A549 (cell line): ENCODE results near the gene C5AR1. TPM values are rescaled to one million over a fixed set of nuclear protein-coding genes. Genes with fewer than 3 reads are reported as not detected.

Experiments
- ATAC-seq, 2 experiments: fragments of 200-7000 bp in 1 of 2; fragments of >200 bp in 1 of 2; cut with Nextera tagmentation in 1 of 2; cut with Tn5 transposase in 1 of 2; 3 replicates each; pipeline versions ENCODE4 v1.8.0 to v1.9.1; 2018 to 2020; ENCODE audit warnings: mild to moderate bottlenecking in 1 of 2, moderate library complexity in 1 of 2
- CTCF ChIA-PET: fragments of 300-600 bp; sonication (Branson Sonifier 250); formaldehyde crosslinking; extraction: SDS; loops from one replicate; lab custom pipeline; 2021; ENCODE audit warnings: antibody characterized with exemption, inconsistent platforms; lab: Yijun Ruan, JAX
- POLR2A ChIA-PET: fragments of 350-600 bp; formaldehyde crosslinking; extraction: SDS; loops from one replicate; lab custom pipeline; 2021; ENCODE audit warnings: antibody characterized with exemption, inconsistent platforms; lab: Yijun Ruan, JAX
- DNase-seq, 2 experiments: peaks; one replicate each; pipeline versions ENCODE4 v3.0.0 to v3.0.0-alpha.2; 2011 to 2016; ENCODE audit warnings: low read depth in 1 of 2, low spot score in 1 of 2
- FAIRE-seq: peaks from 2 replicates; lab custom pipeline; 2011; peaks lifted over from hg19 to GRCh38; lab: Jason Lieb, UNC
- H3K27ac ChIP-seq, 2 experiments: fragments of >200 bp; sonication (Bioruptor Twin); formaldehyde crosslinking; 3 replicates each; pipeline ENCODE4 v1.5.1; 2016 to 2017
- H3K4me1 ChIP-seq: fragments of >200 bp; sonication (Bioruptor Twin); formaldehyde crosslinking; 3 replicates; pipeline ENCODE4 v1.6.1; 2016
- H3K4me2 ChIP-seq: fragments of >200 bp; sonication (Bioruptor Twin); formaldehyde crosslinking; 3 replicates; pipeline ENCODE4 v1.6.1; 2016
- H3K4me3 ChIP-seq: fragments of >200 bp; sonication (Bioruptor Twin); formaldehyde crosslinking; 3 replicates; pipeline ENCODE4 v1.5.1; 2016
- H3K9me3 ChIP-seq: fragments of >200 bp; sonication (Bioruptor Twin); formaldehyde crosslinking; 3 replicates; pipeline ENCODE4 v1.6.1; 2016
- BHLHE40 ChIP-seq: IDR thresholded peaks from 2 replicates; pipeline ENCODE4 v1.6.1; 2012; ENCODE audit warnings: low read depth, low read length, inconsistent platforms
- EHMT2 ChIP-seq: fragments of 200-600 bp; sonication (generic); IDR thresholded peaks from 2 replicates; pipeline ENCODE4 v1.6.1; 2016; ENCODE audit warnings: antibody characterized with exemption, low read depth, mild to moderate bottlenecking, moderate library complexity
- FOSL2 ChIP-seq, 2 experiments: fragments of 450-650 bp in 1 of 2; fragments of >200 bp in 1 of 2; sonication (Bioruptor Twin) in 1 of 2; formaldehyde crosslinking; IDR thresholded peaks; 2 replicates each; pipeline versions ENCODE4 v1.5.0 to v1.6.1; 2016 to 2020; ENCODE audit warnings: mild to moderate bottlenecking in 1 of 2, moderate library complexity in 1 of 2
- HOXB13 ChIP-seq: fragments of 250-450 bp; sonication (Bioruptor Pico); IDR thresholded peaks from 2 replicates; pipeline ENCODE4 v1.5.0; 2020; ENCODE audit warnings: low read depth, mild to moderate bottlenecking, moderate library complexity
- JUN ChIP-seq, 2 experiments: fragments of >200 bp; sonication (Bioruptor Twin); formaldehyde crosslinking; IDR thresholded peaks; 2 replicates in 1 of 2; 3 replicates in 1 of 2; pipeline ENCODE4 v1.6.1; 2016 to 2017
- KDM1A ChIP-seq: fragments of 200-600 bp; sonication (generic); IDR thresholded peaks from 2 replicates; pipeline ENCODE4 v1.6.1; 2016; ENCODE audit warnings: low read depth, mild to moderate bottlenecking
- KDM5A ChIP-seq: fragments of 200-600 bp; sonication (generic); IDR thresholded peaks from 2 replicates; pipeline ENCODE4 v1.6.1; 2016; ENCODE audit warnings: antibody characterized with exemption, mild to moderate bottlenecking
- MAZ ChIP-seq: fragments of 150-350 bp; IDR thresholded peaks from 2 replicates; pipeline ENCODE4 v1.6.1; 2014; ENCODE audit warnings: antibody characterized with exemption, low read depth, low read length, borderline replicate concordance
- MYC ChIP-seq: IDR thresholded peaks from 2 replicates; pipeline ENCODE4 v1.6.1; 2012; ENCODE audit warnings: mild to moderate bottlenecking, inconsistent platforms, low read length, improper control_type of control experiment, borderline replicate concordance
- PHF8 ChIP-seq: fragments of 200-600 bp; sonication (generic); IDR thresholded peaks from 2 replicates; pipeline ENCODE4 v1.6.1; 2016; ENCODE audit warnings: low read depth, mild to moderate bottlenecking, antibody characterized with exemption, moderate library complexity, borderline replicate concordance
- POLR2A ChIP-seq: IDR thresholded peaks from 2 replicates; pipeline ENCODE4 v1.6.1; 2012; ENCODE audit warnings: mild to moderate bottlenecking, low read length
- RCOR1 ChIP-seq: fragments of 150-350 bp; IDR thresholded peaks from 2 replicates; pipeline ENCODE4 v1.6.1; 2014; ENCODE audit warnings: antibody characterized with exemption, low read length, low read depth
- RFX5 ChIP-seq: fragments of 450-650 bp; IDR thresholded peaks from 2 replicates; pipeline ENCODE4 v1.7.1; 2014; ENCODE audit warnings: antibody characterized with exemption, mild to moderate bottlenecking, moderate library complexity
- SREBF2 ChIP-seq: fragments of 450-650 bp; IDR thresholded peaks from 2 replicates; pipeline ENCODE4 v1.6.1; 2014; ENCODE audit warnings: mild to moderate bottlenecking, moderate library complexity
- WGBS: methylation state at CpG from one replicate; pipeline ENCODE4 v1.1.6; 2017; ENCODE audit errors: missing lambda C conversion rate; 5-methylcytosine and 5-hydroxymethylcytosine counted together
- polyA plus RNA-seq, 4 experiments: library from polyadenylated mRNA; depleted of rRNA in 3 of 4; stranded (reverse); fragments of >200 nt; fragmentation: RNase III in 1 of 4; extraction: RNeasy Plus Mini Kit Qiagen cat#74134 plus additional on column Dnase treatment in 1 of 4; gene quantifications; 2 replicates in 3 of 4; 3 replicates in 1 of 4; pipeline ENCODE4 v1.2.3, GENCODE V29; 2011 to 2017
- TF ChIP-seq, protein P1 (sequence below): IDR thresholded peaks from 2 replicates; pipeline ENCODE4 v1.6.1; 2012
- TF ChIP-seq, protein P2 (sequence below): fragments of 150-350 bp; IDR thresholded peaks from 2 replicates; pipeline ENCODE4 v1.6.1; 2014; ENCODE audit warnings: low read depth, mild to moderate bottlenecking, low read length
- TF ChIP-seq, protein P3 (sequence below): fragments of 250-450 bp; sonication (Bioruptor Pico); IDR thresholded peaks from 2 replicates; pipeline ENCODE4 v1.5.0; 2020; ENCODE audit warnings: low read depth, mild to moderate bottlenecking, moderate library complexity
- TF ChIP-seq, protein P4 (sequence below): IDR thresholded peaks from 2 replicates; pipeline ENCODE4 v1.6.1; 2012; ENCODE audit warnings: low read depth, borderline replicate concordance
- TF ChIP-seq, protein P5 (sequence below): fragments of 250-450 bp; sonication (Bioruptor Pico); IDR thresholded peaks from 2 replicates; pipeline ENCODE4 v1.5.0; 2021; ENCODE audit warnings: mild to moderate bottlenecking, moderate library complexity, borderline replicate concordance
- TF ChIP-seq, protein P6 (sequence below): fragments of 450-650 bp; IDR thresholded peaks from 2 replicates; pipeline ENCODE4 v1.6.1; 2014; ENCODE audit warnings: antibody characterized with exemption

Gene C5AR1
- polyA plus RNA-seq, 2 of the 4 experiments (the other 2 are of a cell fraction), result 1.6 to 3.4 TPM

DNA sequence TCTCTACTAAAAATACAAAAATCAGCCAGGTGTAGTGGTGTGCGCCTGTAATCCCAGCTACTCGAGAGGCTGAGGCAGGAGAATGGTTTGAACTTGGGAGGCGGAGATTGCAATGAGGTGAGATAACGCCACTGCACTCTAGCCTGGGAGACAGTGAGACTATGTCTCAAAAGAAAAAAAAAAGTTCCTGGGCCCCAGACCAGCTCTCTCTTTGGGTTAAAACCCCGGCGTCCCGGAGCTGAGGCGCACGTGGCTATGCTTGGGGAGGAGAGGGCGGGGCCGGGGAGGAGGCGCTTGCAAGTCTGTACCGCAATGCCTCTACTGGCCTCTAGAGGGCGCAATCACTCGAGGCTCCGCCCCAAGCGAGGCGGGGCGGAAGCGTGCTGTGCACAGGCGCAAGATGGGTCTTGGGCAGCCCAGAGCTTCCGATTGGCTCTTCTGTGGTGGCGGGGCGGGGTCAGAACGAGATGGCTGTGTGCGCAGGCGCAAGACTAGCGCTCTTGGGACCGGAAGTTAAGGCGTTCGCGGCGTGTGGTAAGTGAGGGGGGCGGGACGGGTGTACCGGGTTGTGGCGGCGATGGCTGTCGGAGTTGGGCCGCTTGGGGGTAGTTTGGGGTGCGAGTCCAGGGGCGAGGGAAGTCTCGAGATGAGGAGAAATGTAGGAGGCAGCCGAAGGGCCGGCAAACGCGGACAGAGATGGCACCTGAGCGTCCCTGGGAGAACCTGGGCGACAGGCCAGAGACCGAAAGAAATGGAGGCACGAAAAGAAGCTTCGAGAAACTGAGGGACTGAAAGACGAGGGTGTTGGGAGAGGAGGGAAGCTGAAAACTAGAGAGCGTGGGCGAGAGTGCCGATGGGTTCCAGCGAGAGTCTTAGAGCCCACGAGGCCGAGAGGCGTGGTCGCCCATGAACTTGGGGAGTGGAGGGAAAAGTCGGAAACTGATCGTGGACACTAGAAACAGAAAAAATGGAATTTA, 39.4 kb downstream of the C5AR1 start, which contains the start of gene DHX34 (continued):
- TF ChIP-seq PHF8 (peak; percentile 87), MYC (peak; percentile 96), SREBF2 (no peak), JUN (IDR thresholded peaks at IDR 0.05) (peak; percentile 80 to 92; a peak in 3 of 5 replicates), BHLHE40 (peak; percentile 63), EHMT2 (no peak), MAZ (peak; percentile 72)
- TF ChIP-seq, protein P1, sequence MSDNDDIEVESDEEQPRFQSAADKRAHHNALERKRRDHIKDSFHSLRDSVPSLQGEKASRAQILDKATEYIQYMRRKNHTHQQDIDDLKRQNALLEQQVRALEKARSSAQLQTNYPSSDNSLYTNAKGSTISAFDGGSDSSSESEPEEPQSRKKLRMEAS, result peak; percentile 99
- TF ChIP-seq, protein P2, sequence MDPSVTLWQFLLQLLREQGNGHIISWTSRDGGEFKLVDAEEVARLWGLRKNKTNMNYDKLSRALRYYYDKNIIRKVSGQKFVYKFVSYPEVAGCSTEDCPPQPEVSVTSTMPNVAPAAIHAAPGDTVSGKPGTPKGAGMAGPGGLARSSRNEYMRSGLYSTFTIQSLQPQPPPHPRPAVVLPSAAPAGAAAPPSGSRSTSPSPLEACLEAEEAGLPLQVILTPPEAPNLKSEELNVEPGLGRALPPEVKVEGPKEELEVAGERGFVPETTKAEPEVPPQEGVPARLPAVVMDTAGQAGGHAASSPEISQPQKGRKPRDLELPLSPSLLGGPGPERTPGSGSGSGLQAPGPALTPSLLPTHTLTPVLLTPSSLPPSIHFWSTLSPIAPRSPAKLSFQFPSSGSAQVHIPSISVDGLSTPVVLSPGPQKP, result peak; percentile 84; the same call in 1 of the 2 replicates
- TF ChIP-seq, protein P3, sequence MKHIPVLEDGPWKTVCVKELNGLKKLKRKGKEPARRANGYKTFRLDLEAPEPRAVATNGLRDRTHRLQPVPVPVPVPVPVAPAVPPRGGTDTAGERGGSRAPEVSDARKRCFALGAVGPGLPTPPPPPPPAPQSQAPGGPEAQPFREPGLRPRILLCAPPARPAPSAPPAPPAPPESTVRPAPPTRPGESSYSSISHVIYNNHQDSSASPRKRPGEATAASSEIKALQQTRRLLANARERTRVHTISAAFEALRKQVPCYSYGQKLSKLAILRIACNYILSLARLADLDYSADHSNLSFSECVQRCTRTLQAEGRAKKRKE, result no peak
- TF ChIP-seq, protein P4, sequence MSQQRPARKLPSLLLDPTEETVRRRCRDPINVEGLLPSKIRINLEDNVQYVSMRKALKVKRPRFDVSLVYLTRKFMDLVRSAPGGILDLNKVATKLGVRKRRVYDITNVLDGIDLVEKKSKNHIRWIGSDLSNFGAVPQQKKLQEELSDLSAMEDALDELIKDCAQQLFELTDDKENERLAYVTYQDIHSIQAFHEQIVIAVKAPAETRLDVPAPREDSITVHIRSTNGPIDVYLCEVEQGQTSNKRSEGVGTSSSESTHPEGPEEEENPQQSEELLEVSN, result peak; percentile 91

DNA sequence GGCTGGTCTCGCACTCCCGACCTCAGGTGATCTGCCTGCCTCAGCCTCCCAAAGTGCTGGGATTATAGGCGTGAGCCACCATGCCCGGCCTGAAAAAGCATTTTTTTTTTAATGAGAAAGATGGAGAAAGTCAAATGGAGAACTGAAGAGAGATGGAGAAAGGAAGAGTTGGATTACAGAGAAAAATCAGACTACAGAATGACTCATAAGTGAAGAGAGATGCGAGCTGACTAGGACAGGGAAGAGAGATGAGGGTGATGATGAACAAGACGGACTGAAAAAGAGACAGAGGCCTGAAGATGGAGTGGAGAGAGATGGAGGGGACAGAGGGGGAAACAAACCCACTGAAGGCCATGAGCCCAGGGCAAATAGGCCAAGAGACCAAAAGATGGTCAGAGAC, 41.0 kb downstream of the C5AR1 start:
- DNase-seq, result no peak
- Histone ChIP-seq H3K4me3 (0 out of 3 replicates have a peak overlapping the region, but pooled peaks have one; percentile 74), H3K27ac (no peak overlapping the region)
- TF ChIP-seq POLR2A (no peak), FOSL2 (IDR thresholded peaks at IDR 0.05) (no peak), FOSL2 (CRISPR knock-in tag; IDR thresholded peaks at IDR 0.05) (peak; percentile 21; the same call in 1 of the 2 replicates), KDM1A (no peak), JUN (IDR thresholded peaks at IDR 0.05) (0 out of 5 replicates have a peak, but pooled peaks of 1 of the 2 experiments have one; percentile 10), HOXB13 (no peak)
- TF ChIP-seq, protein P5, sequence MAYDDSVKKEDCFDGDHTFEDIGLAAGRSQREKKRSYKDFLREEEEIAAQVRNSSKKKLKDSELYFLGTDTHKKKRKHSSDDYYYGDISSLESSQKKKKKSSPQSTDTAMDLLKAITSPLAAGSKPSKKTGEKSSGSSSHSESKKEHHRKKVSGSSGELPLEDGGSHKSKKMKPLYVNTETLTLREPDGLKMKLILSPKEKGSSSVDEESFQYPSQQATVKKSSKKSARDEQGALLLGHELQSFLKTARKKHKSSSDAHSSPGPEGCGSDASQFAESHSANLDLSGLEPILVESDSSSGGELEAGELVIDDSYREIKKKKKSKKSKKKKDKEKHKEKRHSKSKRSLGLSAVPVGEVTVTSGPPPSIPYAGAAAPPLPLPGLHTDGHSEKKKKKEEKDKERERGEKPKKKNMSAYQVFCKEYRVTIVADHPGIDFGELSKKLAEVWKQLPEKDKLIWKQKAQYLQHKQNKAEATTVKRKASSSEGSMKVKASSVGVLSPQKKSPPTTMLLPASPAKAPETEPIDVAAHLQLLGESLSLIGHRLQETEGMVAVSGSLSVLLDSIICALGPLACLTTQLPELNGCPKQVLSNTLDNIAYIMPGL (CRISPR knock-in tag), result no peak
- TF ChIP-seq, all 56 proteins: peak for 2
- no peak for ATAC-seq
- Histone ChIP-seq H3K4me2 (peak overlapping the region; percentile 74), H3K9me3 (no peaks in the 10 kb centered on the region), H3K4me1 (peaks cover 22% of the 10 kb centered on the region)
- no peak for FAIRE-seq
- WGBS, result 85% methylated on average over 6 of the region's 6 CpGs
- ChIA-PET POLR2A (no interaction called here), CTCF (interaction anchor here (0.6 to 7.0 kb wide), 11 partner anchors 11 to 349 kb away, joined by 3 to 117 read pairs (median 32); partner anchors contain the start of gene C5AR2)

DNA sequence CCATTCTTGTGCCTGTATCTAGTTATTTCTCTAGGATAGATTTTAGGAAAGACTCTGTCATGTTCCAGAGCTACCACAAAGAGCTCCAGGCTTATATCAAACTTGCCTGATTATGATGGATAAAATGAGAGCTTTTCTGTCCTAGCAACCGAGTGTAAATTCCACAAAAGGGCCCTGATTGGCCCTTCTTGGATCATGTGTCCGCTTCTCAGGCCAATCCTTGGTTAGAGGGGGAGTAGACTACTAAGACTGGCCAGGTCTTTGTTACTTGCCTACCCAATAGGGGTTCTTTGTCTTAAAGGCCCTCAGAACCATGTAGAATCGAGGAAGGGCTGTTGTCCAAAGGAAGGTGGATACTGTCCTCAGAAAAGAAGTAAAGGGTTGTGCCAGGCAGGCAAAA, 41.9 kb downstream of the C5AR1 start:
- peak overlapping the region; percentile 74 for H3K4me2 ChIP-seq
- POLR2A ChIA-PET, result no interaction called here
- peaks cover 22% of the 10 kb centered on the region for H3K4me1 ChIP-seq
- H3K4me3 ChIP-seq, result no peak overlapping the region
- H3K9me3 ChIP-seq, result no peaks in the 10 kb centered on the region
- no peak for TF ChIP-seq KDM5A
- TF ChIP-seq, protein P6, sequence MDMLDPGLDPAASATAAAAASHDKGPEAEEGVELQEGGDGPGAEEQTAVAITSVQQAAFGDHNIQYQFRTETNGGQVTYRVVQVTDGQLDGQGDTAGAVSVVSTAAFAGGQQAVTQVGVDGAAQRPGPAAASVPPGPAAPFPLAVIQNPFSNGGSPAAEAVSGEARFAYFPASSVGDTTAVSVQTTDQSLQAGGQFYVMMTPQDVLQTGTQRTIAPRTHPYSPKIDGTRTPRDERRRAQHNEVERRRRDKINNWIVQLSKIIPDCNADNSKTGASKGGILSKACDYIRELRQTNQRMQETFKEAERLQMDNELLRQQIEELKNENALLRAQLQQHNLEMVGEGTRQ, result peak; percentile 83
- TF ChIP-seq RCOR1, result no peak
- TF ChIP-seq RFX5, result peak; percentile 97
- FAIRE-seq, result no peak
- ATAC-seq, result peak in 1 of 2 experiments; percentile 67; a peak in 3 of 6 replicates
- CTCF ChIA-PET, result interaction anchor here (0.6 to 7.0 kb wide), 6 partner anchors 9 to 58 kb away, joined by 3 to 117 read pairs (median 3); no protein-coding TSS in a partner anchor
- DNase-seq, result peak; percentile 60 to 74
- H3K27ac ChIP-seq, result no peak overlapping the region
- 76% methylated on average over 3 of the region's 3 CpGs for WGBS
